Keratinocyte (primary cell): ENCODE results near the gene ZBTB44. TPM values are rescaled to one million over a fixed set of nuclear protein-coding genes. Genes with fewer than 3 reads are reported as not detected.

Experiments
- DNase-seq: peaks from one replicate; pipeline ENCODE4 v3.0.0-alpha.2; 2011; ENCODE audit warnings: low read depth, missing footprints, low spot score
- FAIRE-seq: peaks from 2 replicates; lab custom pipeline; 2011; peaks lifted over from hg19 to GRCh38; lab: Jason Lieb, UNC
- H2AFZ ChIP-seq: 2 replicates; pipeline ENCODE4 v1.6.0; 2012; ENCODE audit warnings: low read length, control low read depth, inconsistent platforms; ENCODE audit not compliant: control insufficient read depth
- H3K27ac ChIP-seq: 2 replicates; pipeline ENCODE4 v1.5.1; 2011; ENCODE audit warnings: low read length; ENCODE audit not compliant: control insufficient read depth, insufficient read depth
- H3K27me3 ChIP-seq: 3 replicates; pipeline ENCODE4 v1.6.0; 2011; ENCODE audit warnings: low read length; ENCODE audit not compliant: control insufficient read depth, insufficient read depth; ENCODE audit errors: extremely low read depth
- H3K36me3 ChIP-seq, 2 experiments: 2 replicates in 1 of 2; 3 replicates in 1 of 2; pipeline ENCODE4 v1.5.1; 2011; ENCODE audit warnings: low read length in 2 of 2, mild to moderate bottlenecking in 1 of 2; ENCODE audit not compliant: control insufficient read depth in 2 of 2, insufficient read depth in 2 of 2; ENCODE audit errors: extremely low read depth in 1 of 2
- H3K4me1 ChIP-seq: 3 replicates; pipeline ENCODE4 v1.5.1; 2011; ENCODE audit warnings: low read length; ENCODE audit not compliant: control insufficient read depth, insufficient read depth; ENCODE audit errors: extremely low read depth
- H3K4me2 ChIP-seq: 3 replicates; pipeline ENCODE4 v1.6.0; 2011; ENCODE audit warnings: low read depth, low read length; ENCODE audit not compliant: control insufficient read depth, insufficient read depth; ENCODE audit errors: extremely low read depth
- H3K4me3 ChIP-seq, 3 experiments: fragments of 200-600 bp in 1 of 3; sonication (generic) in 1 of 3; 2 replicates in 2 of 3; 3 replicates in 1 of 3; pipeline ENCODE4 v1.5.1; 2011 to 2016; ENCODE audit warnings: low read length in 3 of 3, mild to moderate bottlenecking in 3 of 3, control low read depth in 2 of 3, inconsistent platforms in 1 of 3, low read depth in 1 of 3, mixed read lengths in 1 of 3, mixed run types in 1 of 3, moderate library complexity in 1 of 3; ENCODE audit not compliant: control insufficient read depth in 2 of 3, insufficient read depth in 2 of 3; ENCODE audit errors: extremely low read depth in 1 of 3
- H3K79me2 ChIP-seq: 2 replicates; pipeline ENCODE4 v1.6.0; 2012; ENCODE audit warnings: low read length; ENCODE audit not compliant: control insufficient read depth, insufficient read depth
- H3K9ac ChIP-seq: 3 replicates; pipeline ENCODE4 v1.6.0; 2011; ENCODE audit warnings: low read length; ENCODE audit not compliant: control insufficient read depth, insufficient read depth; ENCODE audit errors: extremely low read depth
- H3K9me1 ChIP-seq: 3 replicates; pipeline ENCODE4 v1.6.0; 2011; ENCODE audit warnings: low read length; ENCODE audit not compliant: control insufficient read depth, insufficient read depth; ENCODE audit errors: extremely low read depth
- H3K9me3 ChIP-seq: 2 replicates; pipeline ENCODE4 v1.5.1; 2012; ENCODE audit warnings: low read depth, low read length; ENCODE audit not compliant: control insufficient read depth
- H4K20me1 ChIP-seq: 3 replicates; pipeline ENCODE4 v1.6.0; 2011; ENCODE audit warnings: low read length; ENCODE audit not compliant: control insufficient read depth, insufficient read depth; ENCODE audit errors: extremely low read depth
- CTCF ChIP-seq, 3 experiments: IDR thresholded peaks in 1 of 3; conservative IDR thresholded peaks in 1 of 3; optimal IDR thresholded peaks in 1 of 3; 2 replicates in 2 of 3; 3 replicates in 1 of 3; pipeline versions ENCODE3 to v1.5.1; 2011; ENCODE audit warnings: low read length in 3 of 3, mild to moderate bottlenecking in 3 of 3, moderate library complexity in 2 of 3, control low read depth in 1 of 3, inconsistent platforms in 1 of 3; ENCODE audit not compliant: insufficient read depth in 2 of 3; ENCODE audit errors: extremely low read depth in 1 of 3
- EZH2 ChIP-seq: IDR thresholded peaks from one replicate; pipeline ENCODE4 v1.6.1; 2012; ENCODE audit warnings: inconsistent platforms, mild to moderate bottlenecking, low read length, moderate library complexity
- dilution Hi-C: fragments of 300-500 bp; cut with MboI; formaldehyde crosslinking; loops from one replicate; pipeline ENCODE4 v1.7.0; 2020; ENCODE audit warnings: low sequenced_read_pairs; ENCODE audit not compliant: extremely low pct_ligation_motif_present
- polyA plus RNA-seq, 5 experiments: library from polyadenylated mRNA; depleted of rRNA in 3 of 5; stranded (reverse) in 3 of 5; stranded (forward) in 1 of 5; unstranded in 1 of 5; fragments of >200 nt; gene quantifications; 1 replicate in 1 of 5; 2 replicates in 3 of 5; 3 replicates in 1 of 5; pipeline versions ENCODE4 v1.2.1 to v1.2.3, GENCODE V29; 2011 to 2012; ENCODE audit warnings: missing spikeins in 2 of 5, low read depth in 1 of 5, low replicate concordance in 1 of 5

Gene ZBTB44
- polyA plus RNA-seq, 1 donor (not counting 4 experiments of a cell fraction or from before 2014, with no cell fraction given), result 16.8 TPM

GRCh38 chr11:130218501-130219070 lies 96.1 kb downstream of the ZBTB44 start:
- FAIRE-seq (no peak), DNase-seq (no peak)
- Histone ChIP-seq H4K20me1 (no peaks in the 10 kb centered on the region), H3K9me3 (no peaks in the 10 kb centered on the region), H3K4me2 (no peak overlapping the region), H3K4me1 (no peaks in the 10 kb centered on the region), H3K36me3 (peaks cover 0 to 1% of the 10 kb centered on the region in 2 experiments), H3K9me1 (no peaks in the 10 kb centered on the region), H2AFZ (no peak overlapping the region), H3K27me3 (no peaks in the 10 kb centered on the region), H3K79me2 (no peaks in the 10 kb centered on the region), H3K4me3 (no peak overlapping the region), H3K27ac (no peak overlapping the region), H3K9ac (no peak overlapping the region)
- no peak for TF ChIP-seq CTCF (optimal IDR thresholded peaks at IDR 0.05 in 1 of 3, IDR thresholded peaks at IDR 0.05 in 1 of 3, conservative IDR thresholded peaks at IDR 0.05 in 1 of 3; ENCODE audit: extremely low read depth in 1 of 3, insufficient read depth in 2 of 3, low read length in 3 of 3)
- dilution Hi-C loops, result no loop called here

GRCh38 chr11:130217133-130218031 lies 97.3 kb downstream of the ZBTB44 start:
- TF ChIP-seq CTCF (optimal IDR thresholded peaks at IDR 0.05 in 1 of 3, IDR thresholded peaks at IDR 0.05 in 1 of 3, conservative IDR thresholded peaks at IDR 0.05 in 1 of 3; ENCODE audit: extremely low read depth in 1 of 3, insufficient read depth in 2 of 3, low read length in 3 of 3), result no peak
- TF ChIP-seq EZH2, result no peak
- no peaks in the 10 kb centered on the region for H3K27me3 ChIP-seq
- peaks cover 0 to 1% of the 10 kb centered on the region in 2 experiments for H3K36me3 ChIP-seq
- no peak overlapping the region for H3K4me2 ChIP-seq
- DNase-seq (no peak), FAIRE-seq (no peak)
- no peaks in the 10 kb centered on the region for H3K79me2 ChIP-seq
- no peaks in the 10 kb centered on the region for H3K4me1 ChIP-seq
- no peaks in the 10 kb centered on the region for H3K9me3 ChIP-seq
- no peak overlapping the region for H3K4me3 ChIP-seq
- no peak overlapping the region for H2AFZ ChIP-seq
- dilution Hi-C loops, result no loop called here
- H3K9me1 ChIP-seq, result no peaks in the 10 kb centered on the region
- H3K9ac ChIP-seq, result no peak overlapping the region
- H4K20me1 ChIP-seq, result no peaks in the 10 kb centered on the region
- H3K27ac ChIP-seq, result no peak overlapping the region
